Activated T-cell treated with anti-CD3 and anti-CD28 coated beads for 1 hour (primary cell): ENCODE measurements around the gene LY6G6C.
"Not testable (repeated sequence)": the region's sequence is repeated elsewhere in the genome, so short reads cannot be mapped to it uniquely, and the experiment has no call there.

Experiments
- DNase-seq: peaks from one replicate; pipeline ENCODE4 v3.0.0-alpha.2; 2020; ENCODE audit warnings: low read depth

LY6G6C gene

GRCh38 chr6:31727034-31727716 lies 5.6 kb upstream of the LY6G6C start:
- no peak for DNase-seq

- no peak for DNase-seq
Observed at GRCh38 chr6:31725502-31726350, 4.2 kb upstream of the LY6G6C start.

- DNase-seq: no peak
Observed at GRCh38 chr6:31723980-31724691, 2.6 kb upstream of the LY6G6C start.

- no peak for DNase-seq
Observed at GRCh38 chr6:31723245-31723979, 1.9 kb upstream of the LY6G6C start, which contains the start of gene MPIG6B. Gene MPIG6B, plus strand, starts transcription at chr6:31723373. Its CDS starts 11 bp downstream, at chr6:31723384.

DNA sequence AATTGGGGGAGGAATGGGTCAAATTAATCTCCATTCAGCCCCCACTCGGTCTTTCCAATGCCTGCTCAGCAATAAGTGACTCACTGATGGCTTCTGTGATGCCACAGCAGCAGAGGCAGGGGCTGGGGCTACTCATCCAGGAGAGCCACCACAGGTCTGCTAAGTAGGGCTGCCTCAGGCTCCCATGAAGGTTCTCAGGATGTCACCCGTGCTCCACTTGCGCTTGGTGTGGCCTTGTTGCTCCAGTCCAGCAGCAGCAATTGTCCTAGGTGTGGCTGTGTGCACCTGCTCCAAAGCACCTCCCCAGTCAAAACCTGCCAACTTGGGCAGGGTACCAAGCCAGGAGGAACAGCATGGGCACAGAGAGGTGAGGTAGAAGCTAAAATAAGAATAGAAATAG lies 627 bp upstream of the LY6G6C start:
- no peak for DNase-seq

- no peak for DNase-seq
Observed at GRCh38 chr6:31720196-31720770, 1.3 kb downstream of the LY6G6C start.

DNA sequence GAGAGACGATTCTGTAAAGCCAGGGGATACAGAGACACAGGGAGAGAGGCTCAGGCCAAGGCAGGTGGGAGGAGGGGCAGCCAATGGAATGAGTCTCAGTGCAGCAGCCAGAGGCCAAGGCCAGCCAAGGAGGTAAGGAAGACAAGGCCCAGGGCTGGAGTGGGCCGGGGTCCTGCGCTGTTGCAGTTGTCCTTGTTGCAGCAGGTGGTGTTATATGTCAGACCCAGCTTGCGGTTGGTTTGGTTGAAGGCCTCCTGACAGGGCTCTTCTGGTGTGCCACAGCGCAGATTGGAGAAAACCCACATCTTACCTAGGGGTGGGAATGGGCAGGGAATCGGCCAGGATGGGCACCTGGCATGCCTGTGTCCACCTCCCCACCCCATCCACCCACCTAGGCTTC lies 2.5 kb downstream of the LY6G6C start:
- no peak for DNase-seq

- no peak for DNase-seq
Observed at GRCh38 chr6:31718265-31718664, 3.3 kb downstream of the LY6G6C start.

- DNase-seq: no peak
Observed at GRCh38 chr6:31717499-31718222, 3.9 kb downstream of the LY6G6C start.

DNA sequence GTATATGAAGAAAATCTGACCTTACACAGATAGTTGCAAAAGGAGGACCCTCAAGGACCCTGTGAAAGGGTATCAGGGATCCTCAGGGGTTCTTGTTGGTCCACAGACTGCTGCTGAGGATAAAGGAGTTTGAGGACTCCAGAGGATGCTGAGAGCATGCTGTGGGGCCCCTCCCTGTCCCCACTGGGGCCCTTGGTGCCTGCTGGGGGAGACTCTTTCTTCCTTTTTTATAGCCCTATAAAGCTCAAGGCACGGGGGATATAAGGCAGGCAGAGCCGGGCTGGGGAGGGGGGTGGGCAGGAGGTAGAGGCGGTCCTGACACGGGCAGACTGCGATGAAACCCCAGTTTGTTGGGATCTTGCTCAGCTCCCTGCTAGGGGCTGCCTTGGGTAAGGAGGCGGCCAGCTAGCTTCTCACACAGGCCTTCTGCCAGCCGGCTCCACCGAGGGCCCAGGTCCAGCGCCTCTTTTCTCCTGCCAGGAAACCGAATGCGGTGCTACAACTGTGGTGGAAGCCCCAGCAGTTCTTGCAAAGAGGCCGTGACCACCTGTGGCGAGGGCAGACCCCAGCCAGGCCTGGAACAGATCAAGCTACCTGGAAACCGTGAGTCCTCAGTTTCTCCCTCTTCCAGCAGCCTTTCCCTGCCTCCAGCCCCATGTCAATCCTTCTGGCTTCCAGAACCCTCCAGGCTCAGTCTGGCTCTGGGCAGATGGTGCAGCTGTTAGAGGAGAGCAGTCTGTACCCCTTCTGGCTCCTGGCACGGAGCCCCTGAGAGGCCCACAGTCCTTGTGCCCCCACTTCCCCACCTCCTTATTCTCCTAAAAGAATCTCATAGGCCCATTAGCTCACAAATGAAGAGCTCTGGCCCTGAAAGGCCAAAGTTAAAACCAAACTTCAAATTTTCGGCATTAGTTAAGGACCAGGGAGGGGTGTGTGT lies 6.3 kb downstream of the LY6G6C start, which contains the start of gene LY6G6D:
TSS of gene LY6G6D (plus strand) at position 327 of the 937 bp plus-strand sequence. CDS start at position 335, 8 bp downstream.
- no peak for DNase-seq

DNA sequence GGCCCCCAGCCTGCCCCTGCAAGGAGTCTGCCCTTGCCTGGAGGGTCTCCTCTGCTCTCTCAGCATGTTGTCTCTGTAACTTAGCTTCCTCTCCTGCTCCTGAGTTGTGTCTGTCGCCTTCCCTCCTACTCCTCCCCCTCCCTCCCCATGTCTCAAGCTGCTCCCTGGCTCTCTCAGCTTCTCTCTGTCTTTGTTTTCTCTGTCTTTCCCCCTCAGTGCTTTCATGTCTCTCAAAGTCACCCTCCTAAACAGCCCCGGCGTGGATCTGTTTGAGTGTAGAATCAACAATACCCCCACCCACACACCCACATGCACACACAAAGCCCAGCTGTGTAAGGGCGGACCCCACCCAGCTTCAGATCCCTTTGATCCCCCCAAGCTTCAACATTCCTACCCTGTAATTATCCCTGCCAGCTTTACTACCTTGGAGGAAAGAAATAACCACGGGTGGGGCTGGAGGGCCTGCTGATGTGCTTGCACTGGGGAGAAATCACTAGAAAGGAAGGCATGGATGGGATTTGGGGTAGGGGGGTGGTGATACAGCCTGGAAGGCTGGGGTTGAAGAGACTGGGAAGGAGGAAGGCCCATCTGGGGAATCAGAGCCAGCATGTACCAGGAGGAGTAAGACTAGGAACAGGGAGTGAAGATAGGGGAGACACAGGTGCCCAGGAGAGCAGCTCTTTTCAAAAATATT lies 7.4 kb downstream of the LY6G6C start:
- no peak for DNase-seq

DNA sequence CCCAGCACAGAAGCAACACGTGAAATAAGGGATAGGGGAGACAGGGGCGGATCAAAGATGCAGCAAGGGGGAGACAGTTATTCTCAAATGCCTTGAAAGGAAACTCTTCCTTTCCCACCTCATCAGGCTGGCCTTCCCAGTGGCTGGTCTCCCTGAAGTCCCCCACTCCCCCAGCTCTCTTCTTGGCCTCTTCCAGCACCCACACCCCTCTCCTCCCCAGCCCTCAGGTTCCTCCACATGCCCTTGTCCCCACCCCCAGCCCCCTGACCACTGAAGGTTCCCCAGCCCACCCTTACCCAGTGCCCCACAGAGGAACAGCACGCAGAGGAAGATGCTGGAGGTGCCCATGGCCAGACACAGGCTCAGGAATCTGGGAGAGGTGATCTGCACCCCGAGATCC lies 8.1 kb downstream of the LY6G6C start:
- no peak for DNase-seq

- DNase-seq: no peak
Observed at GRCh38 chr6:31712296-31712695, 9.2 kb downstream of the LY6G6C start.

GRCh38 chr6:31711233-31711632 lies 10.3 kb downstream of the LY6G6C start:
- DNase-seq: no peak

DNA sequence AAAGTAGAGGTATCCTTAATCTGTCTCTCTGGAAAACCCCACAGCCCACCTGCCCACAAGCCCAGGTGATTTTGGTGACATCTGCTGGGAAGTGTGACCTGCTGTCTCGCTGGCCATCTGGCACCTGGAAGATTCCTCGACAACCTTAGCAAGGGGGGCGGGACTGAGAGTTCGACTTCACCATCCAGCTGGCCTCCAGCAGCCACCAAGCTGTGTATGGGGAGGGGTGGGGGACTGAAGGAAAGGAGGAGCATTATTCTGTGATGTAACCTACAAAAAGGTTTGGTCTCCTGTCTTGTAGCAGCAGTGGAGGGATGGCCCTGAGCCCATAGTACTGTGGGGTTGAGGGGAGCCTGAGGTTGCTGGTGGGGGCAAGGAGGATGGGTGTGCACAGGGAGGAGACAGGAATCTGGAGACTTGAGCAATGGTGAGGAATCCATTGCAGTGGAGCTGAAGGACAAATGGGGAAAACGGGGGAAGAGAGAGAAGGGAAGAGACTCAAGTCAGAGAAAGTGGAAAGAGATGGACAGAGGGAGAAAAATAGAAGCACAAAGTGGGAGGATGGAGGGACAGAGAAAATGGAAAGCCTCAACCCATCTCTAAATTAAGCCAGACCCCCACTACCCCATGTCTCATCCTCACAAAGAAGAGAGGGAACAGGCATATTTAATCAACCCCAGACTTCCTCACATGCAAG lies 10.9 kb downstream of the LY6G6C start:
- DNase-seq: no peak

DNA sequence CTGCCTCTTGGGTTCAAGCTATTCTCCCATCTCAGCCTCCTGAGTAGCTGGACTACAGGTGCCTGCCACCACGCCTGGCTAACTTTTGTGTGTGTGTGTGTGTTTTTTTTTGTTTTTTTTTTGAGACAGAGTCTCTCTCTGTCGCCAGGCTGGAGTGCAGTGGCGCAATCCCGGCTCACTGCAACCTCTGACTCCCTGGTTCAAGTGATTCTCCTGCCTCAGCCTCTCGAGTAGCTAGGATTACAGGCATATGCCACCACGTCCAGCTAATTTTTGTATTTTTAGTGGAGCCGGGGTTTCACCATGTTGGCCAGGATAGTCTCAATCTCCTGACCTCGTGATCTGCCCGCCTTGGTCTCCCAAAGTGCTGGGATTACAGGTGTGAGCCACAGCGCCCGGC lies 12.4 kb downstream of the LY6G6C start:
- not testable (repeated sequence) for DNase-seq

DNA sequence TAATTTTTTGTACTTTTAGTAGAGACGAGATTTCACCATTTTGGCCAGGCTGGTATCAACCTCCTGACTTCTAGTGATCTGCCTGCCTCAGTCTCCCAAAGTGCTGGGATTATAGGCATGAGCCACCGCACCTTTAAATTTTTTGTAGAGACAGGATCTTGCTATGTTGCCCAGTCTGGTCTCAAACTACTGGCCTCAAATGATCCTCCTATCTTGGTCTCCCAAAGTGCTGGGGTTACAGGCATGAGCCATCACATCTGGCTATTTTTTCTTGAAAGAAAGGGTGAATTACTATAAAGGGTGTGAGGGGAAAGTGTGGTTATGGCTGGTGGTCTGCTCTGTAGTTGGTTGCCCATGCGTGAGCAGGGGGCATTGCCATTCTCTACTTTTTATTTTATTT lies 13.3 kb downstream of the LY6G6C start:
- no peak for DNase-seq

DNA sequence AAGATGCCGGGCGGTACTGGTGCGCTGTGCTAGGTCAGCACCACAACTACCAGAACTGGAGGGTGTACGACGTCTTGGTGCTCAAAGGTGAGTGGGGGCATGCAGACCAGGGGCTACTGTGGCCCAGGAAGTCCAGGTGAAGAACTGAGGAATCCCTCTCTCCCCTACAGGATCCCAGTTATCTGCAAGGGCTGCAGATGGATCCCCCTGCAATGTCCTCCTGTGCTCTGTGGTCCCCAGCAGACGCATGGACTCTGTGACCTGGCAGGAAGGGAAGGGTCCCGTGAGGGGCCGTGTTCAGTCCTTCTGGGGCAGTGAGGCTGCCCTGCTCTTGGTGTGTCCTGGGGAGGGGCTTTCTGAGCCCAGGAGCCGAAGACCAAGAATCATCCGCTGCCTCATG lies 13.8 kb downstream of the LY6G6C start:
- no peak for DNase-seq

GRCh38 chr6:31706599-31706998 lies 14.9 kb downstream of the LY6G6C start, which contains the start of gene LY6G6F:
Gene LY6G6F, plus strand, starts transcription at chr6:31706866. Its CDS starts 41 bp downstream, at chr6:31706907.
- DNase-seq: no peak
